Vagina (tissue), 2 donors: ENCODE measurements around the gene PRSS38. TPM values are rescaled to one million over a fixed set of nuclear protein-coding genes. Genes with fewer than 3 reads are reported as not detected.
"Not testable (repeated sequence)": the region's sequence is repeated elsewhere in the genome, so short reads cannot be mapped to it uniquely, and the experiment has no call there.

Experiments used
- DNase-seq, 2 donors: peaks; one replicate each; pipeline ENCODE4 v3.0.0-alpha.2; 2017; ENCODE audit errors: extremely low spot score in 2 of 2
- H3K27ac ChIP-seq: fragments of 200-600 bp; sonication (generic); one replicate; pipeline ENCODE4 v1.5.1; 2019
- H3K27me3 ChIP-seq: fragments of 200-600 bp; sonication (generic); one replicate; pipeline ENCODE4 v1.5.1; 2019
- H3K36me3 ChIP-seq, 2 donors: fragments of 200-600 bp; sonication (generic); one replicate each; pipeline ENCODE4 v1.5.1; 2017 to 2019
- H3K4me1 ChIP-seq: fragments of 200-600 bp; sonication (generic); one replicate; pipeline ENCODE4 v1.5.1; 2019
- H3K4me3 ChIP-seq, 2 donors: fragments of 200-600 bp; sonication (generic); 1 replicate in 1 of 2; 2 replicates in 1 of 2; pipeline ENCODE4 v1.5.1; 2016 to 2019
- H3K9me3 ChIP-seq: fragments of 200-600 bp; sonication (generic); one replicate; pipeline ENCODE4 v1.5.1; 2019
- CTCF ChIP-seq, 3 experiments: fragments of 450-650 bp in 2 of 3; fragments of 200-600 bp in 1 of 3; sonication (generic) in 1 of 3; IDR thresholded peaks; one replicate each; pipeline ENCODE4 v1.5.1; 2017 to 2019; ENCODE audit warnings: antibody characterized with exemption in 3 of 3, mild to moderate bottlenecking in 2 of 3, moderate library complexity in 2 of 3
- POLR2A ChIP-seq, 2 donors: fragments of 450-650 bp; IDR thresholded peaks; one replicate each; pipeline ENCODE4 v1.6.1; 2017; ENCODE audit warnings: antibody characterized with exemption in 2 of 2, mild to moderate bottlenecking in 2 of 2, moderate library complexity in 2 of 2
- POLR2AphosphoS5 ChIP-seq, 2 donors: sonication (generic); formaldehyde crosslinking; IDR thresholded peaks; one replicate each; pipeline ENCODE4 v1.9.0; 2017; ENCODE audit warnings: antibody characterized with exemption in 2 of 2, mild to moderate bottlenecking in 2 of 2, low read depth in 1 of 2; ENCODE audit not compliant: insufficient read depth in 1 of 2
- intact Hi-C: fragments of 100-400 bp; cut with DNase I; formaldehyde crosslinking; loops from one replicate; pipeline ENCODE4 v1.15.1; 2023
- total RNA-seq: library from RNA; depleted of rRNA; stranded (reverse); fragments of >200 nt; gene quantifications from one replicate; pipeline ENCODE4 v1.2.3, GENCODE V29; 2016

PRSS38 gene
- total RNA-seq, 1 donor from 2014 or later, result not detected

GRCh38 chr1:227869851-227870305 is 54.4 kb downstream of the PRSS38 start:
- no peak for DNase-seq
- H3K4me3 ChIP-seq, result no peak overlapping the region
- intact Hi-C loops, result no loop called here

GRCh38 chr1:227870366-227870765 is 54.9 kb downstream of the PRSS38 start:
- H3K27ac ChIP-seq, result no peak overlapping the region
- TF ChIP-seq POLR2AphosphoS5 (IDR thresholded peaks at IDR 0.05; ENCODE audit: insufficient read depth in 1 of 2, low read depth in 1 of 2) (no peak), POLR2A (IDR thresholded peaks at IDR 0.05) (no peak), CTCF (IDR thresholded peaks at IDR 0.05) (no peak)
- H3K4me3 ChIP-seq, result no peak overlapping the region
- H3K27me3 ChIP-seq, result no peaks in the 10 kb centered on the region
- H3K9me3 ChIP-seq, result no peaks in the 10 kb centered on the region
- DNase-seq, result no peak
- intact Hi-C loops, result no loop called here
- no peaks in the 10 kb centered on the region for H3K4me1 ChIP-seq
- H3K36me3 ChIP-seq, result no peaks in the 10 kb centered on the region

More at GRCh38 chr1:227869851-227870305, 54.4 kb downstream of the PRSS38 start:
- Histone ChIP-seq H3K36me3 (no peaks in the 10 kb centered on the region), H3K27ac (no peak overlapping the region), H3K4me1 (no peaks in the 10 kb centered on the region), H3K9me3 (no peaks in the 10 kb centered on the region), H3K27me3 (no peaks in the 10 kb centered on the region)
- TF ChIP-seq POLR2AphosphoS5 (IDR thresholded peaks at IDR 0.05; ENCODE audit: insufficient read depth in 1 of 2, low read depth in 1 of 2), result no peak
- TF ChIP-seq POLR2A (IDR thresholded peaks at IDR 0.05), result no peak
- no peak for TF ChIP-seq CTCF (IDR thresholded peaks at IDR 0.05)

- H3K27ac ChIP-seq, intact Hi-C loops, H3K4me1 ChIP-seq, H3K36me3 ChIP-seq, DNase-seq, H3K27me3 ChIP-seq, H3K4me3 ChIP-seq, H3K9me3 ChIP-seq: not testable (repeated sequence)
Measured at GRCh38 chr1:227871892-227872291, 56.4 kb downstream of the PRSS38 start.

GRCh38 chr1:227877810-227878209 is 62.3 kb downstream of the PRSS38 start:
- H3K27me3 ChIP-seq, intact Hi-C loops, H3K36me3 ChIP-seq, H3K4me3 ChIP-seq, H3K9me3 ChIP-seq, H3K27ac ChIP-seq, H3K4me1 ChIP-seq, DNase-seq: not testable (repeated sequence)

GRCh38 chr1:227880342-227880924 is 65.0 kb downstream of the PRSS38 start:
- Histone ChIP-seq H3K9me3 (no peaks in the 10 kb centered on the region), H3K4me3 (no peak overlapping the region), H3K4me1 (peaks cover 10% of the 10 kb centered on the region), H3K27ac (no peak overlapping the region), H3K27me3 (no peaks in the 10 kb centered on the region), H3K36me3 (no peaks in the 10 kb centered on the region)
- DNase-seq, result no peak
- intact Hi-C loops, result no loop called here
- TF ChIP-seq CTCF (IDR thresholded peaks at IDR 0.05) (no peak), POLR2A (IDR thresholded peaks at IDR 0.05) (no peak), POLR2AphosphoS5 (IDR thresholded peaks at IDR 0.05; ENCODE audit: insufficient read depth in 1 of 2, low read depth in 1 of 2) (no peak)

GRCh38 chr1:227883073-227883520 is 67.6 kb downstream of the PRSS38 start:
- H3K36me3 ChIP-seq, result no peaks in the 10 kb centered on the region
- no peaks in the 10 kb centered on the region for H3K27me3 ChIP-seq
- H3K9me3 ChIP-seq, result no peaks in the 10 kb centered on the region
- no peak overlapping the region for H3K4me3 ChIP-seq
- peak in 1 of 2 donors; percentile 88 for DNase-seq
- H3K27ac ChIP-seq, result no peak overlapping the region
- intact Hi-C loops, result no loop called here
- TF ChIP-seq POLR2AphosphoS5 (IDR thresholded peaks at IDR 0.05; ENCODE audit: insufficient read depth in 1 of 2, low read depth in 1 of 2) (no peak), POLR2A (IDR thresholded peaks at IDR 0.05) (no peak), CTCF (IDR thresholded peaks at IDR 0.05) (no peak)
- H3K4me1 ChIP-seq, result peaks cover 32% of the 10 kb centered on the region
